Activated T-cell treated with anti-CD3 and anti-CD28 coated beads, Interleukin-2, amount 50 U/mL, for 24 hours (primary cell): ENCODE results near the gene SHLD2.
"Not testable (repeated sequence)": the region's sequence is repeated elsewhere in the genome, so short reads cannot be mapped to it uniquely, and the experiment has no call there.

Experiments
- DNase-seq: peaks from one replicate; pipeline ENCODE4 v3.0.0-alpha.2; 2020
- H3K27ac Mint-ChIP-seq: 2 replicates; pipeline ENCODE4 v1.8.0; 2020; ENCODE audit warnings: mild to moderate bottlenecking, mixed read lengths
- H3K27me3 Mint-ChIP-seq: 2 replicates; pipeline ENCODE4 v1.8.0; 2020; ENCODE audit warnings: mixed read lengths
- H3K36me3 Mint-ChIP-seq: 2 replicates; pipeline ENCODE4 v1.8.0; 2020; ENCODE audit warnings: low read depth, mixed read lengths
- H3K4me1 Mint-ChIP-seq: 2 replicates; pipeline ENCODE4 v1.8.0; 2020; ENCODE audit warnings: low read depth, mixed read lengths
- H3K4me3 Mint-ChIP-seq: 2 replicates; pipeline ENCODE4 v1.8.0; 2020; ENCODE audit warnings: mild to moderate bottlenecking, moderate library complexity, mixed read lengths
- H3K9me3 Mint-ChIP-seq: 2 replicates; pipeline ENCODE4 v1.8.0; 2020; ENCODE audit warnings: mixed read lengths

The SHLD2 gene

GRCh38 chr10:87145598-87145997 is 50.6 kb downstream of the SHLD2 start:
- H3K4me3 Mint-ChIP-seq, H3K27me3 Mint-ChIP-seq, H3K36me3 Mint-ChIP-seq, H3K27ac Mint-ChIP-seq, H3K4me1 Mint-ChIP-seq, DNase-seq, H3K9me3 Mint-ChIP-seq: not testable (repeated sequence)

GRCh38 chr10:87149020-87149609 is 54.1 kb downstream of the SHLD2 start:
- peaks cover 17% of the 10 kb centered on the region for H3K36me3 Mint-ChIP-seq
- not testable (repeated sequence) for H3K27me3 Mint-ChIP-seq, H3K9me3 Mint-ChIP-seq, H3K4me3 Mint-ChIP-seq, H3K4me1 Mint-ChIP-seq, H3K27ac Mint-ChIP-seq, DNase-seq

- H3K4me3 Mint-ChIP-seq, H3K27ac Mint-ChIP-seq, DNase-seq, H3K9me3 Mint-ChIP-seq, H3K4me1 Mint-ChIP-seq, H3K27me3 Mint-ChIP-seq: not testable (repeated sequence)
- peaks cover 29% of the 10 kb centered on the region for H3K36me3 Mint-ChIP-seq
Measured at GRCh38 chr10:87151516-87151915, 56.5 kb downstream of the SHLD2 start.

GRCh38 chr10:87156841-87157240 is 61.8 kb downstream of the SHLD2 start:
- not testable (repeated sequence) for H3K4me3 Mint-ChIP-seq, H3K9me3 Mint-ChIP-seq, H3K27me3 Mint-ChIP-seq, DNase-seq, H3K4me1 Mint-ChIP-seq, H3K27ac Mint-ChIP-seq
- peaks cover 50% of the 10 kb centered on the region for H3K36me3 Mint-ChIP-seq

- H3K9me3 Mint-ChIP-seq, H3K27ac Mint-ChIP-seq, DNase-seq, H3K4me3 Mint-ChIP-seq, H3K27me3 Mint-ChIP-seq, H3K4me1 Mint-ChIP-seq: not testable (repeated sequence)
- peaks cover 52% of the 10 kb centered on the region for H3K36me3 Mint-ChIP-seq
Measured at GRCh38 chr10:87157821-87158220, 62.8 kb downstream of the SHLD2 start.

GRCh38 chr10:87162703-87163293 is 67.8 kb downstream of the SHLD2 start:
- DNase-seq, H3K27me3 Mint-ChIP-seq, H3K4me3 Mint-ChIP-seq, H3K9me3 Mint-ChIP-seq, H3K4me1 Mint-ChIP-seq, H3K27ac Mint-ChIP-seq: not testable (repeated sequence)
- H3K36me3 Mint-ChIP-seq = peaks cover 48% of the 10 kb centered on the region

GRCh38 chr10:87163414-87163813 is 68.4 kb downstream of the SHLD2 start:
- DNase-seq, H3K27ac Mint-ChIP-seq: not testable (repeated sequence)

GRCh38 chr10:87169857-87170256 is 74.9 kb downstream of the SHLD2 start:
- H3K36me3 Mint-ChIP-seq = peaks cover 35% of the 10 kb centered on the region
- H3K4me3 Mint-ChIP-seq, H3K27ac Mint-ChIP-seq, DNase-seq, H3K9me3 Mint-ChIP-seq, H3K4me1 Mint-ChIP-seq, H3K27me3 Mint-ChIP-seq: not testable (repeated sequence)

More at GRCh38 chr10:87163414-87163813, 68.4 kb downstream of the SHLD2 start:
- H3K9me3 Mint-ChIP-seq, H3K27me3 Mint-ChIP-seq, H3K4me1 Mint-ChIP-seq, H3K4me3 Mint-ChIP-seq: not testable (repeated sequence)
- peaks cover 43% of the 10 kb centered on the region for H3K36me3 Mint-ChIP-seq

- H3K9me3 Mint-ChIP-seq, H3K4me3 Mint-ChIP-seq, DNase-seq, H3K27me3 Mint-ChIP-seq, H3K4me1 Mint-ChIP-seq, H3K27ac Mint-ChIP-seq: not testable (repeated sequence)
- H3K36me3 Mint-ChIP-seq = peaks cover 30% of the 10 kb centered on the region
Measured at GRCh38 chr10:87170705-87171104, 75.7 kb downstream of the SHLD2 start.

- not testable (repeated sequence) for H3K4me3 Mint-ChIP-seq, H3K9me3 Mint-ChIP-seq, H3K27me3 Mint-ChIP-seq, H3K4me1 Mint-ChIP-seq, H3K27ac Mint-ChIP-seq, DNase-seq
- peaks cover 34% of the 10 kb centered on the region for H3K36me3 Mint-ChIP-seq
Measured at GRCh38 chr10:87171670-87172069, 76.7 kb downstream of the SHLD2 start.

- not testable (repeated sequence) for H3K9me3 Mint-ChIP-seq, DNase-seq, H3K4me1 Mint-ChIP-seq, H3K4me3 Mint-ChIP-seq, H3K27ac Mint-ChIP-seq, H3K27me3 Mint-ChIP-seq
- H3K36me3 Mint-ChIP-seq = peaks cover 31% of the 10 kb centered on the region
Measured at GRCh38 chr10:87172178-87172577, 77.2 kb downstream of the SHLD2 start.

- H3K9me3 Mint-ChIP-seq, H3K27ac Mint-ChIP-seq, H3K4me1 Mint-ChIP-seq, H3K4me3 Mint-ChIP-seq, H3K27me3 Mint-ChIP-seq, DNase-seq: not testable (repeated sequence)
- H3K36me3 Mint-ChIP-seq = peaks cover 43% of the 10 kb centered on the region
Measured at GRCh38 chr10:87177587-87177986, 82.6 kb downstream of the SHLD2 start.

GRCh38 chr10:87184421-87184820 is 89.4 kb downstream of the SHLD2 start:
- H3K9me3 Mint-ChIP-seq, DNase-seq, H3K4me3 Mint-ChIP-seq, H3K4me1 Mint-ChIP-seq, H3K27ac Mint-ChIP-seq, H3K27me3 Mint-ChIP-seq: not testable (repeated sequence)
- peaks cover 85% of the 10 kb centered on the region for H3K36me3 Mint-ChIP-seq

GRCh38 chr10:87186016-87186415 is 91.0 kb downstream of the SHLD2 start:
- not testable (repeated sequence) for H3K27me3 Mint-ChIP-seq, H3K9me3 Mint-ChIP-seq, H3K4me3 Mint-ChIP-seq, H3K27ac Mint-ChIP-seq, DNase-seq, H3K4me1 Mint-ChIP-seq
- peaks cover 79% of the 10 kb centered on the region for H3K36me3 Mint-ChIP-seq

GRCh38 chr10:87187573-87187972 is 92.6 kb downstream of the SHLD2 start:
- not testable (repeated sequence) for DNase-seq, H3K9me3 Mint-ChIP-seq, H3K27me3 Mint-ChIP-seq, H3K27ac Mint-ChIP-seq, H3K4me3 Mint-ChIP-seq, H3K4me1 Mint-ChIP-seq
- H3K36me3 Mint-ChIP-seq = peaks cover 78% of the 10 kb centered on the region

GRCh38 chr10:87191841-87192240 is 96.8 kb downstream of the SHLD2 start:
- H3K4me3 Mint-ChIP-seq = not testable (repeated sequence)

More at GRCh38 chr10:87191841-87192240, 96.8 kb downstream of the SHLD2 start:
- H3K27me3 Mint-ChIP-seq, DNase-seq, H3K9me3 Mint-ChIP-seq, H3K27ac Mint-ChIP-seq, H3K4me1 Mint-ChIP-seq: not testable (repeated sequence)
- H3K36me3 Mint-ChIP-seq = peaks cover 48% of the 10 kb centered on the region
